Activated naive CD4-positive, alpha-beta T cell treated with anti-CD3 and anti-CD28 coated beads, Interleukin-2, amount 50 U/mL, for 24 hours (primary cell): ENCODE measurements around the gene SEC31A.
"Not testable (repeated sequence)": the region's sequence is repeated elsewhere in the genome, so short reads cannot be mapped to it uniquely, and the experiment has no call there.

Experiments used
- H3K27ac Mint-ChIP-seq: one replicate; pipeline ENCODE4 v1.8.0; 2021; ENCODE audit warnings: mild to moderate bottlenecking, mixed read lengths
- H3K27me3 Mint-ChIP-seq: one replicate; pipeline ENCODE4 v1.8.0; 2021; ENCODE audit warnings: mixed read lengths
- H3K36me3 Mint-ChIP-seq: one replicate; pipeline ENCODE4 v1.8.0; 2021; ENCODE audit warnings: mixed read lengths
- H3K4me1 Mint-ChIP-seq: one replicate; pipeline ENCODE4 v1.8.0; 2021; ENCODE audit warnings: mixed read lengths
- H3K4me3 Mint-ChIP-seq: one replicate; pipeline ENCODE4 v1.8.0; 2021; ENCODE audit warnings: mild to moderate bottlenecking, mixed read lengths
- H3K9me3 Mint-ChIP-seq: one replicate; pipeline ENCODE4 v1.8.0; 2021; ENCODE audit warnings: mixed read lengths

SEC31A gene

DNA sequence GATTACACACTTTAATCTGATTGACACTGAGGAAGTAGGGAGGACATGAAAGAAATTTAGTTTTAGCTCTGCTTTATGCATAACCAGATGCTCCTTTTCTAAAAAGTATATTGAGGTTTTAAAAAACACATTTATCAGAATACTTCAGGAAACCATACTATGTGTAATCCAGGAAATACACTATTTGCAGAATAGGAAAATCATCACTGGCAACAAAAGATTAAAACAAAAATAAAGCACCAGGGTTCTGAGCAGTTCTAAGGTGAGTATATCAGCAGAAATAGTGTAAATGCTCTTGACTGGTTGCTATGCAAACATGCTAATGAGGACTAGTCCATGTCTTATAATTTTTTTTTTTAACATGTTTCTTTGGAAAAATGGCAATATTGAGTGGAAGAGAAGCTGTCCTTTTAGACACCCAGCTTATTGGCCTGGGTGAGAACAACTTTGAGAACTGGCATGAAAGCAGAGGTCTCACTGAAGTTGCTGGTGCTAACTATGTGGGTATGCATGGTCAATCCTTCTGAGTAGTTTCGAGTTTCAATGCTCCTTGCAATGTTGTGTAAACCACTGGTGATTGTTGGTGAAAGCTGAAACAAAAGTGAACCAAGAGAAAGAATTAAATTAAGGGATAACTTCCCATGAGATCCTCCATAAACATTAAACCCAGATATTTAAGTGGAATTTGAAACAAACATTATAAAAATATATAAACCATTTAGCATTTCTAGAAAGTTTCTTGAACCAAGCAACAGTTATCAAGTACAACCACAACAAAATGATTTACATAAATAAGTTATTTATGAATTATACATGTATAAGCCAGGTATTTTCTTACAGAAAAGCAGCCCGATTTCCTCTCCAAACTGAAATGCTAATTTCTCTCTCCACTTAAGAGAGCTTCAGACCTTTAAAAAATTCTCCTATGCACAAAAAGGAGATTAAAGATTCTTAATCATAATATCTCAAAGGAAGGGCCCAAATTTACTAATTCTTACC lies 72.0 kb downstream of the SEC31A start:
- Mint-ChIP-seq H3K27ac (peak overlapping the region; percentile 41), H3K36me3 (peaks cover 15% of the 10 kb centered on the region), H3K4me3 (no peak overlapping the region), H3K4me1 (peaks cover 5% of the 10 kb centered on the region), H3K27me3 (no peaks in the 10 kb centered on the region), H3K9me3 (no peaks in the 10 kb centered on the region)

DNA sequence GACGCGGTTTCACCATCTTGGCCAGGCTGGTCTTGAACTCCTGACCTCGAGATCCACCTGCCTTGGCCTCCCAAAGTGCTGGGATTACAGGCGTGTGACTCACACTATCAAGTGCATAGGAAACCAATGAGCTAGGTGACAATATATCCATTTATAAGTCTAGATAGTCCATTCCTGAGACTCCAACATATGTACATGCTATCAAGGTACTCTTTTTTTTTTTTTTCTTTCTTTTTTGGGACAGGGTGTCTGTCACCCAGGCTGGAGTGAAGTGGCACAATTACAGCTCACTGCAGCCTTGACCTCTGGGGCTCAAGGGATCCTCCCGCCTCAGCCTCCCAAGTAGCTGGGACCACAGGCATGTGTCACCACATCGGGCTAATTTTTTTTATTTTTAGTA lies 74.1 kb downstream of the SEC31A start:
- H3K4me1 Mint-ChIP-seq, H3K4me3 Mint-ChIP-seq, H3K9me3 Mint-ChIP-seq, H3K27me3 Mint-ChIP-seq, H3K27ac Mint-ChIP-seq: not testable (repeated sequence)
- H3K36me3 Mint-ChIP-seq = peaks cover 11% of the 10 kb centered on the region

DNA sequence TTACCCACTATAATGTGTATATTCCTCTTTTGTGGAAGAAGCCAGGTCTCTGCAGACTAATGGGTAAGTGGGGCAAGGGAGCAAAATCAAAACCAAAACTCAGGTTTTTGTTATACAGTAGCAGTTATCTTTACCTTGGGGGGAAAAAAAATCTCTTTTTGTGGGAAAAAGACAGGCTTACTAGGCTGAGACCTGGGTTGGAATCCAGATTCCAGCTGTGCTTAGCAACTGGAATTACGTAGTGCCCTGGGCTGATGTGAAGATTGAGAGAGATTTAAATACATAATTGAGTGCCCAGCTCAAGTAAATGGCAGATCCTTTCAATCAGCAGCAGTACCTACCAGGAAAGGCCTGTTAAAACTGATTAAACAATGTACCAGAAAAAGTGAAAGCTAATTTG lies 76.9 kb downstream of the SEC31A start:
- H3K4me1 Mint-ChIP-seq = peaks cover 3% of the 10 kb centered on the region
- H3K27me3 Mint-ChIP-seq = no peaks in the 10 kb centered on the region
- no peak overlapping the region for H3K27ac Mint-ChIP-seq
- peaks cover 8% of the 10 kb centered on the region for H3K36me3 Mint-ChIP-seq
- no peak overlapping the region for H3K4me3 Mint-ChIP-seq
- H3K9me3 Mint-ChIP-seq = no peaks in the 10 kb centered on the region

DNA sequence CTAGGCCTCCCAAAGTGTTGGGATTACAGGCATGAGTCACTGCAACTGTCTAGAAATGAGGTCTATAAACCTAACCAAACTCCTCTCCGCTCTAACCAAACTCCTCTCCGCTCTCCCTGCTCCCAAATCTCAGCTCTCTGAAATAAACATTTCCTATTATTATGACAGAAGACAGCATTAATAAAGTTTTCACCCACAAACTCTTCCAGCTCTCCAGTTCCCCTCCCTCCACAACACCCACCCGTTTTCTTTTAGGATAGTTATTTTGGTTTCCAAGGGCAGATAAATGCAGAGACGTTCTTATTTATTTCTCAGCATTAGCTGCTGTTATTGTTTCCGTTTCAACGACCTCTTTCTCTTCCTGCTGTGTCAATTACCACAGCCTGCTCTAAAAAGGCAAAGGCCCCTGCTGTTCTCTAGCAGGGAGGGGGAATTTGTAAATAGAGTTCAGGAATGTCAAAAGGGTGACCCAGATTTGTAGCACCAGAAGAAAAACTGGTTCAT lies 79.1 kb downstream of the SEC31A start:
- no peaks in the 10 kb centered on the region for H3K27me3 Mint-ChIP-seq
- peaks cover 3% of the 10 kb centered on the region for H3K4me1 Mint-ChIP-seq
- no peak overlapping the region for H3K27ac Mint-ChIP-seq
- H3K4me3 Mint-ChIP-seq = no peak overlapping the region
- H3K36me3 Mint-ChIP-seq = no peaks in the 10 kb centered on the region
- H3K9me3 Mint-ChIP-seq = no peaks in the 10 kb centered on the region

DNA sequence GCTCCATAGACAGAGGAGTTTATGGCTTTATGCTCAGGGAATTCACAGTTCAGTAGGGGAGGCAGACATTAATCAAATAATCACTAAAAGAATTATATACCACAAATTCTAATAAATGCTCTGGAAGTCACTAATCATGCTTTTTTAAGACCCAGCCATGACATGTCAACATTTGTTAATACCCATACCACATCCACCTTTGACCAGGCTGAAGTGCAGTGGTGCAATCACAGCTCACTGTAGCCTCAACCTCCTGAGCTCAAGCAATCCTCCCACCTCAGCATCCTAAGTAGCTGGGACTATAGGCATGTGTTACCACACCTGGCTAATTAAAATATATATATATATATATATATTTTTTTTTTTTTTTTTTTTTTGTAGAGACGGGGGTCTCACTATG lies 79.6 kb downstream of the SEC31A start:
- H3K27ac Mint-ChIP-seq = no peak overlapping the region

DNA sequence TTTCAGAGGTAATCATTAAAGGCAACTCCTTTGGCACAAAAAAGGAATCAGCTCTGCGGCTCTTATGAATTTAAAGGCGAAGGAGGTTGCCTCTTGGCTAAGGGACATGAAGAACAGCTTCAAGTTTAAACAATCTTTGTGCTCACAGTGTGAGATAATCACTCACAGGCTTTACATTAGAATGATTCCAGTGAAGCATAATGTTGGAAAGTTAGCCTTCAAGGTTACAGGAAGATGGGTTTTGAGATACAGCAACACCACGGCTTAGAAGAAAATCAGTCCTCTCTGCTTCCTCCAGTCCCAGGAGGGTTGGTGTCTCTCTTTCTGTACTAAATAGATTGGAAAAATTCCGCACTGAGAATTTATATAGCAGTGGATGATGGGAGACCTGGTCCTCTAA lies 80.8 kb downstream of the SEC31A start:
- Mint-ChIP-seq H3K27ac (no peak overlapping the region), H3K4me3 (no peak overlapping the region), H3K9me3 (no peaks in the 10 kb centered on the region), H3K36me3 (no peaks in the 10 kb centered on the region), H3K27me3 (no peaks in the 10 kb centered on the region), H3K4me1 (peaks cover 3% of the 10 kb centered on the region)

More for the DNA sequence above, 79.6 kb downstream of the SEC31A start:
- Mint-ChIP-seq H3K36me3 (no peaks in the 10 kb centered on the region), H3K4me3 (no peak overlapping the region), H3K9me3 (no peaks in the 10 kb centered on the region), H3K4me1 (peaks cover 3% of the 10 kb centered on the region), H3K27me3 (no peaks in the 10 kb centered on the region)

DNA sequence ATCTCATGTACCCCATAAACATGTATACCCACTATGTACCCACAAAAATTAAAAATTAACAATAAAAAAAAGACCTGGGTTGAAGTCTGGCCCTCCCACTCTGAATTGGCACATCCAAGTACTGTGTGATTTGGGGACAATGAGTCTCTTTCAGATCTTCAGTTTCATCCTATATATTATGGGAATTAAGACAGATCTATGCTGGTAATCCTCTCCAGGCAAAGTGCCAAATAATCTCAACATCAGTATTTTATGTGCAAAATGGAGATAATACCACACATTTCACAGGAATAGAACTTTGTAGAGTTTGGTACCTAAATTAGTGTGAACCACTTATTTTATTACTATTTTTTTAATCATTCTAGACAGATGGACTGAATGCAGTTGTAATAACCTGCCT lies 81.3 kb downstream of the SEC31A start:
- Mint-ChIP-seq H3K36me3 (no peaks in the 10 kb centered on the region), H3K4me3 (no peak overlapping the region), H3K9me3 (no peaks in the 10 kb centered on the region), H3K27me3 (no peaks in the 10 kb centered on the region), H3K4me1 (peaks cover 3% of the 10 kb centered on the region), H3K27ac (no peak overlapping the region)

DNA sequence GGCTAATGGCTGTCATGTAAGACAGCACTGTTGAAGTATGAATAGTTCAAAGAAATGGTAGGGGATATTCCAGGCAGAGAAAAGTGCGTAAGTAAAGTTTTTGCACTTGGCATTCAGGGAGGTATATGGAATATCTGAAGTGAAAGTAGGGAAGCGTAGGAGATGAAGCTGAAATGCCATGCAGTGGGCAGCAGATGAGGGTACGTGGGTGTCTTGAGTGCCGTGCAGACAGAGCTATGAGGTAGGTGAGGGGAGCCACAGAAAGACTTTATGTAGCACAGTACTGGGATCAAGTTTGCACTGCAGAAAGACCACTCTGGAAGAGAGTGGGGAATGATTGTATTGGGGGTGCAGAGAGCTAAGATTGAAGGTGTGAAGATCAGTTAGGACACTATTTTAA lies 87.2 kb downstream of the SEC31A start:
- Mint-ChIP-seq H3K4me1 (peaks cover 9% of the 10 kb centered on the region), H3K36me3 (no peaks in the 10 kb centered on the region), H3K27me3 (peaks cover 18% of the 10 kb centered on the region), H3K9me3 (no peaks in the 10 kb centered on the region), H3K4me3 (no peak overlapping the region), H3K27ac (no peak overlapping the region)

DNA sequence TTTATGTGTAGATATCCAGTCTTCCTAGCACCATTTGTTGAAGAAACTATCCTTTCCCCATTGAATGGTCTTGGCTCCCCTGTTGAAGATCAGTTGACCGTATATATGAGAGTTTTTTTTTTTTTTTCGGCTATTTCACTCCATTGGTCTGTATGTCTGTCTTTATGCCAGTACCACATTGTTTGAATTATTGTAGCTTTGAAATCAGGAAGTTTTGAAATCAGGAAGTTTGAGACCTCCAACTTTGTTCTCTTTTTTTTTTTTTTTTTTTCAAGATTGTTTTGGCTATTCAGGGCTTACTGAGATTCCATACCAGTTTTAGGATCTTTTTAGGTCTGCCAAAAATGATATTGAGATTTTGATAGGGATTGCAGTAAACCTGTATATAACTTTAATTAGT lies 88.0 kb downstream of the SEC31A start:
- H3K27ac Mint-ChIP-seq = no peak overlapping the region
- no peak overlapping the region for H3K4me3 Mint-ChIP-seq
- no peaks in the 10 kb centered on the region for H3K9me3 Mint-ChIP-seq
- H3K4me1 Mint-ChIP-seq = peaks cover 9% of the 10 kb centered on the region
- peaks cover 18% of the 10 kb centered on the region for H3K27me3 Mint-ChIP-seq
- no peaks in the 10 kb centered on the region for H3K36me3 Mint-ChIP-seq

DNA sequence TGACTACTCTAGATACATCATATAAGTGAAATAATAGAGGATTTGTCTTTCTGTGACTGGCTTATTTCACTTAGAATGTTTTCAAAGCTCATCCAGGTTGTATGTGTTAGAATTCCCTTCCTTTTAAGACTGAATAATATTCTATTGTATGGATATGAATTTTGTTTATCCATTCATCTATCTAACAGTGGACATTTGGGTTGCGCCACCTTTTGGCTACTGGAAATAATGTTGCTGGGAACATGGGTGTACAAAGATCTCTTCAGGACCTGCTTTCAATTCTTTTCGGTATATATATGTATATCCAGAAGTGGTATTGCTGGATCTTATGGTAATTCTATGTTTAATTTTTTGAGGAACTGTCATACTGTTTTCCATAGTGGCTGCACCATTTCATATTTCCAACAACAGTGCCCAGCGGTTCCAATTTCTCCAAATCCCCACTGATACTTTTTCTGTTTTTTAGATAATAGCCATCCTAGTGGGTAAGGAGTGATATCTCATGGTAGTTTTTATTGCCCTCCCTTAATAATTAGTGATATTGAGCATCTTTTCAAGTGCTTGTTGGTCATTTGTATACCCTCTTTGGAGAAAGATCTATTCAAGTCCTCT lies 88.9 kb downstream of the SEC31A start:
- H3K36me3 Mint-ChIP-seq = no peaks in the 10 kb centered on the region
- H3K27ac Mint-ChIP-seq = no peak overlapping the region
- no peak overlapping the region for H3K4me3 Mint-ChIP-seq
- H3K9me3 Mint-ChIP-seq = no peaks in the 10 kb centered on the region
- peaks cover 24% of the 10 kb centered on the region for H3K27me3 Mint-ChIP-seq
- peaks cover 16% of the 10 kb centered on the region for H3K4me1 Mint-ChIP-seq

DNA sequence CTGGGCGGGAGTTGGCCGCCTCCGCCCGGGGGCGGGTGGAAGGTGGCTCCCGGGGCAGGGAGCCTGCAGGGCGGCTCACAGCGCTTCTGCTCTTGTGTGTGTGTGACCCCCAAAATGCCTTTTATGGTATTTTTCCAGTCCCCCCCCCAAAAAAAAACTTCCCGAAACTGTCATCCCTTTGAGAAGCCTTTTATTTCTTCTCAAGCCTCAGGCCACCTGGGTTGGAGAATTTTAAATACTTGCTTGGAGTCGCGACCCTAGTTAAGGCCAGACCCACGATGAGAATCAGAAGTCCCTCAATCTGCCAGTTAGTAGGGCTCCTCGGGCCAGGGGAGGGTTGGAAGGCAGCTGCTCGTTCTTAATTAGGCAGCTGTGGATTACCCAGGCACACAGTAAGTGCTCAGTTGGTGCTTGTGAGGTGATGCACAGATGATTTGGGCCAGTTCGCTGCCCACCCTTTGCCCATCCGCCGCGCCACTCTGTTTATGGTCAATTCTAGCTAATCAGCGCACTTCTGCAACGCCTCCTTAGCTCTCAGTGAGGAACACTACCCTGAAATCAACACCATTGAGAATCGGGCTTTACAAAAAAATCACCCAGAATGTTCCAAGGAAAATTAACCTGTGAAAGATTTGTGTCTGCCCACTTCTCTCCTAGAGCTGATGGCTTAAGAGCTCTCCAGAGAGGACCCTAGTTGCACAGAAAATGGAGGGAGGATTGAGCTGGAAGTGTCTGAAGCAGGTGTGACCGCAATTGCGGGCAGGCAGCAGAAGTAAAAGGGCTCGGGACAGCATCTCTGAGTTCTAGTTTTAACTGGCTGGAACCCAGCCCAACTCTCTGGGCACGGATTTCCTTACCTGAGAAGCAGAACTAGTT lies 91.7 kb downstream of the SEC31A start:
- Mint-ChIP-seq H3K4me3 (peak overlapping the region; percentile 81), H3K27ac (no peak overlapping the region), H3K9me3 (no peaks in the 10 kb centered on the region), H3K36me3 (no peaks in the 10 kb centered on the region), H3K27me3 (peaks cover 36% of the 10 kb centered on the region), H3K4me1 (peaks cover 20% of the 10 kb centered on the region)

DNA sequence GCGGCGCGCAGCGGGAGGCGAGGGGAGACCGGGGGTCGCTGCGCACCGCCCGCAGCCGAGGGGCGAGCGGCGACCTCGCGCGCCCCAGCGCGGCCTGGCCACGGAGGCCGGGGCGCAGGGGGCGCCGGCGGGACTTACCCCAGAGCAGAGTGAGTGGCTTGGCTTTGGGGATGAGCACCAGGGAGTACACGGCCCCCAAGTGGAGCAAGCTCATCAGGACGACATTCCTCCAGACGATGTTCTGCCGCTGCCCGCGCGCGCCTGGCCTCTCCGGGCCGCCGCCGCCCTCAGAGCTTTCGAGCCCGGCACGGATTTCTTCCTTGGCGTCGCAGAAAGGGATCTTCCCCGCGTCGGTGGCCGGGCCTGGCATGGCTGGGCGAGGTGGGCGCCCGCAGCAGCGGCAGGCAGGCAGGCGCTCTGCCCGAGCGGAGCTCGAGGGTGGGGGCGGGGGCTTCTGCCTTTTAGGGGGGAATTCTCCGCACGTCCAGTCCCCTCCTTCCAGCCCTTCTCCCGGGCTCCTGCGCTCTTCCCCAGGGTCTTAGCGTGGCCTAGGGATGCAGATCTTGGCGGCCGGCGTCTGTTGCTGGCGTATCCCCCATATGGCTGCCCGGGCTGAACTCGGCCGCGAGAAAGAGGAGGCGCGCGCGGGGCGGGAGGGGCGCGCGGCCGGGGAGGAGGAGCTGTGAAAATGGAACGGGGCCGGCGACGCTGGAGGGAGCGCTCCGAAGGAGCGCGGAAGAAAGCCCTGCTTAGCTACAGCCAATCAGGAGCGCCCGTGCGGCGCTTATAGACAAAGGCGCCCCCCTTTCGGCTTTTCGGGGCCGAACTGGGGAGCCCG lies 92.6 kb downstream of the SEC31A start, which contains the start of gene SCD5:
TSS of gene SCD5 (minus strand) at position 629 of the 838 bp plus-strand sequence. CDS start at position 370, 259 bp downstream.
- no peak within 1 kb of the TSS for H3K27ac Mint-ChIP-seq
- H3K4me1 Mint-ChIP-seq = peaks cover 20% of the 10 kb centered on the region
- no peaks in the 10 kb centered on the region for H3K36me3 Mint-ChIP-seq
- no peaks in the 10 kb centered on the region for H3K9me3 Mint-ChIP-seq
- H3K27me3 Mint-ChIP-seq = peaks cover 39% of the 10 kb centered on the region
- peak within 1 kb of the TSS; percentile 81 for H3K4me3 Mint-ChIP-seq

DNA sequence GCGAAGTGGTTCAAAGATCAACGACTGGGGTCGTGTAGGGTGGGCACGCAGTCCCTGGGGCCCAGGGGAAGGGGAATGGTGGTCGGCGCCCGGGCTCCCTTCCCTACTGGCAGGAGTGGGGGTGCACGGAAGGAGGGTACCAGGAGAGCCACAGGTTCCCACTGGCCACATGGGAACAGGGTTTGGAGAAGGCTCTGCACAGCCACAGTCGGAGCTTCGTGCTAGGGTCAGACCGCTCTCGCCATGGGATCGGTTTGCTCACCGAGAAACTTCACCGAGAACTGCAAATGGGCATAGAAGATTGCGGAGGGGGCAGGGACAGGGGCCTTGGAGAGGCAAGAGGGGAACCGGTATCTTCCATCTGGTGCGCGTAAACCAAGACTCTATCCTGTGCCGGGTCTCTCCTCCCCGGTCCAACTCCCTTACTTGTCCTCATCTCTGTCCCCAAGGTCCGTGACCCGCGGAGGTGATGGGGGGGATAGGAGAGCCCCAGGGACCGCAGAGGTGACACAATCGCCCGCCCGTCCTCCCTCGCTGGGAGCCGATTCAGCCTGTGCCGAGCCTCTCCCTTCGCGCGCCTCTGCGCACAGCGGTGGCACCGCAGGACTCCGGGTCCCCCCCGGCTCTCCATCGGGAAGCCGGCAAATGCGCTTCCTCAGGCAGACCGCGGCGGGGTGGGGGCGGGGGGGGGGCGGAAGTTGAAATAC lies 93.4 kb downstream of the SEC31A start:
- no peaks in the 10 kb centered on the region for H3K36me3 Mint-ChIP-seq
- no peaks in the 10 kb centered on the region for H3K9me3 Mint-ChIP-seq
- peak overlapping the region; percentile 60 for H3K27ac Mint-ChIP-seq
- peaks cover 39% of the 10 kb centered on the region for H3K27me3 Mint-ChIP-seq
- peaks cover 20% of the 10 kb centered on the region for H3K4me1 Mint-ChIP-seq
- H3K4me3 Mint-ChIP-seq = peak overlapping the region; percentile 76

DNA sequence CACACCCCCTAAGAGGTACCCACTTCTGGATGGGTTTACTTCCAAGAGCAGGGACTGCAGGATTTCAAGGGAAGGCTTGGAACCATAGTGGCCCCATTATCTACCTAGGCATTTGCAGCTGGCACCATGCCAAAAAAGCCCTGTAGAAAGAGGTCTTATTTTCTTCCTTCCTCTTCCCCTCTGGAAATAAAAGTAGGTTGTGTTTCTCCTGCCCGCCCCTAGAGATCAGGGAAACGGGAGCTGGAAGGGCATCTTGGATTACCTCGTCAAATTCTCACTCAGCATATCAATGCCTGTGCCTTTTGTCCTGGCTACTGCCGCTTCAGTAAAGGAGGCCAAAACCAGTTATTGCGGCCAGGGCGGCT lies 93.9 kb downstream of the SEC31A start:
- peaks cover 37% of the 10 kb centered on the region for H3K27me3 Mint-ChIP-seq
- H3K27ac Mint-ChIP-seq = no peak overlapping the region
- H3K4me3 Mint-ChIP-seq = peak overlapping the region; percentile 76
- no peaks in the 10 kb centered on the region for H3K9me3 Mint-ChIP-seq
- H3K4me1 Mint-ChIP-seq = peaks cover 20% of the 10 kb centered on the region
- no peaks in the 10 kb centered on the region for H3K36me3 Mint-ChIP-seq
